Esophagus squamous epithelium (tissue), 4 donors: ENCODE measurements around the gene LRRTM3.

Experiments
- CTCF ChIP-seq, 6 experiments: fragments of 450-650 bp in 4 of 6; fragments of 200-600 bp in 2 of 6; sonication (generic) in 2 of 6; IDR thresholded peaks; one replicate each; pipeline ENCODE4 v1.5.1; 2016 to 2019; ENCODE audit warnings: antibody characterized with exemption in 6 of 6, mild to moderate bottlenecking in 4 of 6, moderate library complexity in 4 of 6
- POLR2A ChIP-seq, 4 donors: fragments of 450-650 bp; IDR thresholded peaks; one replicate each; pipeline ENCODE4 v1.6.1; 2017; ENCODE audit warnings: antibody characterized with exemption in 4 of 4, mild to moderate bottlenecking in 4 of 4, moderate library complexity in 3 of 4

GRCh38 chr10:67043041-67043440 is 117.2 kb downstream of the LRRTM3 start:
- no peak for TF ChIP-seq CTCF (IDR thresholded peaks at IDR 0.05)
- no peak for TF ChIP-seq POLR2A (IDR thresholded peaks at IDR 0.05)
